Suprapubic skin (tissue), 3 donors: ENCODE data around the gene ZNF578.

Experiments used
- EP300 ChIP-seq: sonication (generic); formaldehyde crosslinking; IDR thresholded peaks from one replicate; pipeline ENCODE4 v1.6.1; 2017; ENCODE audit warnings: antibody characterized with exemption
- TF ChIP-seq, protein P1 (sequence below), 2 donors: fragments of 200-600 bp in 1 of 2; fragments of 450-650 bp in 1 of 2; sonication (generic) in 1 of 2; IDR thresholded peaks; one replicate each; pipeline ENCODE4 v1.5.1; 2016 to 2019; ENCODE audit warnings: antibody characterized with exemption in 2 of 2, mild to moderate bottlenecking in 1 of 2, moderate library complexity in 1 of 2

GRCh38 chr19:52522551-52522950, 69.2 kb downstream of the ZNF578 start:
- TF ChIP-seq, protein P1, sequence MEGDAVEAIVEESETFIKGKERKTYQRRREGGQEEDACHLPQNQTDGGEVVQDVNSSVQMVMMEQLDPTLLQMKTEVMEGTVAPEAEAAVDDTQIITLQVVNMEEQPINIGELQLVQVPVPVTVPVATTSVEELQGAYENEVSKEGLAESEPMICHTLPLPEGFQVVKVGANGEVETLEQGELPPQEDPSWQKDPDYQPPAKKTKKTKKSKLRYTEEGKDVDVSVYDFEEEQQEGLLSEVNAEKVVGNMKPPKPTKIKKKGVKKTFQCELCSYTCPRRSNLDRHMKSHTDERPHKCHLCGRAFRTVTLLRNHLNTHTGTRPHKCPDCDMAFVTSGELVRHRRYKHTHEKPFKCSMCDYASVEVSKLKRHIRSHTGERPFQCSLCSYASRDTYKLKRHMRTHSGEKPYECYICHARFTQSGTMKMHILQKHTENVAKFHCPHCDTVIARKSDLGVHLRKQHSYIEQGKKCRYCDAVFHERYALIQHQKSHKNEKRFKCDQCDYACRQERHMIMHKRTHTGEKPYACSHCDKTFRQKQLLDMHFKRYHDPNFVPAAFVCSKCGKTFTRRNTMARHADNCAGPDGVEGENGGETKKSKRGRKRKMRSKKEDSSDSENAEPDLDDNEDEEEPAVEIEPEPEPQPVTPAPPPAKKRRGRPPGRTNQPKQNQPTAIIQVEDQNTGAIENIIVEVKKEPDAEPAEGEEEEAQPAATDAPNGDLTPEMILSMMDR (IDR thresholded peaks at IDR 0.05): no peak
- TF ChIP-seq EP300: no peak
